Lower leg skin (tissue), 4 donors: ENCODE measurements around the gene BSDC1. TPM values are rescaled to one million over a fixed set of nuclear protein-coding genes. Genes with fewer than 3 reads are reported as not detected.

Experiments used
- DNase-seq, 2 donors: peaks; one replicate each; pipeline ENCODE4 v3.0.0-alpha.2; 2019; ENCODE audit warnings: low spot score in 2 of 2
- H3K4me3 ChIP-seq: fragments of 200-600 bp; sonication (generic); 2 replicates; pipeline ENCODE4 v1.5.1; 2017; ENCODE audit warnings: mild to moderate bottlenecking, low read depth; ENCODE audit not compliant: poor library complexity, severe bottlenecking
- CTCF ChIP-seq, 3 donors: fragments of 450-650 bp; IDR thresholded peaks; one replicate each; pipeline ENCODE4 v1.5.1; 2016; ENCODE audit warnings: antibody characterized with exemption in 3 of 3, mild to moderate bottlenecking in 3 of 3, moderate library complexity in 2 of 3
- POLR2A ChIP-seq, 2 donors: fragments of 450-650 bp; IDR thresholded peaks; one replicate each; pipeline ENCODE4 v1.6.1; 2016 to 2017; ENCODE audit warnings: antibody characterized with exemption in 2 of 2, mild to moderate bottlenecking in 1 of 2, moderate library complexity in 1 of 2
- WGBS, 2 donors: methylation state at CpG; one replicate each; pipeline ENCODE4 v1.1.5; 2018; 5-methylcytosine and 5-hydroxymethylcytosine counted together
- intact Hi-C: fragments of 100-400 bp; cut with DNase I; formaldehyde crosslinking; loops from one replicate; pipeline ENCODE4 v1.15.0; 2023; ENCODE audit warnings: low total_unique reads
- total RNA-seq, 4 donors: library from RNA; depleted of rRNA; stranded (reverse); fragments of >200 nt; gene quantifications; one replicate each; pipeline ENCODE4 v1.1.0, GENCODE V29; 2016

BSDC1 gene
- total RNA-seq, 4 donors from 2014 or later = 72.5 to 147 (median 105) TPM

- no peak for DNase-seq
- no peak overlapping the region for H3K4me3 ChIP-seq
- 87 to 89% methylated on average over 11 of the region's 11 CpGs for WGBS, 2 donors
- TF ChIP-seq POLR2A (IDR thresholded peaks at IDR 0.05) (no peak), CTCF (IDR thresholded peaks at IDR 0.05) (no peak)
- intact Hi-C loops = no loop called here
These were observed 18.0 kb downstream of the BSDC1 start for GRCh38 chr1:32376199-32376598.

DNA sequence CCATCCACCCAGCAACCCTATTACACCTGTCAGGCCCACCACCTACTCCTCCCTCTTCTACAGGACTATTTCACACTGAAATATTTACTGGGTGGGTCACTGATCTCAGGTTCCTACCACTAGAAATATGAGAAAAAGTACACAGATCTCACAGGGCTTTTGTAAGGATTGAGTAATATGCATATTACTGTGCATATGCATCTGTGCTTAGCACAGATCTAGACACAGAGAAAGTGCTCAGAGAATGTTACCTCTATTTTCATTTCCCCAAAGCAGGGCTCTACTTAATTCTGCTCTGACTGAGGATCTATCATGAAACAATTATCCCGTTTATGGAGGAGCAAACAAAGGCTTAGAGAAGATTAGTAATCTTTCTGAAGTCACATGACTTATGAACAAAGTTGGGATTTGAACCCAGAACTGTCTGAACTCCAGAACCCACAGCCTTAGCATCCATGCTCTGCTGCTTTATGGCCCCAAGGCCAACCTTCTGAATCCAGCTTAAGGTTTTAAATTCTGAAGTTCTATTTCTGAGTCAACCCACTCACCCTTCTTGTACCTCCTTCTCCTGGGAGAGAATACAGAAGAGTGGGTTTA lies 20.1 kb downstream of the BSDC1 start:
- TF ChIP-seq CTCF (IDR thresholded peaks at IDR 0.05) (no peak), POLR2A (IDR thresholded peaks at IDR 0.05) (no peak)
- DNase-seq = no peak
- WGBS, 2 donors = 63 to 81% methylated on average over 1 of the region's 1 CpG
- intact Hi-C loops = no loop called here
- H3K4me3 ChIP-seq = no peak overlapping the region

GRCh38 chr1:32372149-32372756 lies 22.0 kb downstream of the BSDC1 start:
- DNase-seq = no peak
- H3K4me3 ChIP-seq = no peak overlapping the region
- intact Hi-C loops = no loop called here
- 86 to 91% methylated on average over 5 of the region's 5 CpGs for WGBS, 2 donors
- TF ChIP-seq CTCF (IDR thresholded peaks at IDR 0.05) = no peak
- TF ChIP-seq POLR2A (IDR thresholded peaks at IDR 0.05) = no peak

- 94 to 96% methylated on average over 7 of the region's 7 CpGs for WGBS, 2 donors
- no peak overlapping the region for H3K4me3 ChIP-seq
- no peak for DNase-seq
- intact Hi-C loops = no loop called here
- TF ChIP-seq CTCF (IDR thresholded peaks at IDR 0.05) (no peak), POLR2A (IDR thresholded peaks at IDR 0.05) (no peak)
These were observed 26.2 kb downstream of the BSDC1 start for GRCh38 chr1:32367912-32368635.

DNA sequence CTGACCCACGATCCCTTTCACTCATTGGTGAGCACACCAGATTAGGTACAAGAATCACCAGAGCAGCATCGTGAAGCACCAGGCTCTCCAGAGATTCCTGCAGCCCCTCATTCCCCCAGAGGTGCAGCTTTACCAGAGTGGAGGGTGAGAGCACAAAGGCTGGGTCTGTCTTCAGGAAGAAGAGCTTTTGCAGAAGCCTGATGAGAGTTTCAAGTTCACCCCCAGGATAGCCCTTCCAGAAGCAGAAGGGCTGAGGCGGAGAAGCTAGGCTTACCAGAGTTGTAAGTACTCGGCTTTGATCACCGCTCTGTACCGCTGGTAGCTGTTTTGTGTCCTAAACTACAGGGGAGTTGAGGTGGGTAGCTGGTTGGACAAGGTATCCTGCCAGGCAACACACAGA lies 28.8 kb downstream of the BSDC1 start:
- H3K4me3 ChIP-seq = no peak overlapping the region
- TF ChIP-seq CTCF (IDR thresholded peaks at IDR 0.05) (no peak), POLR2A (IDR thresholded peaks at IDR 0.05) (no peak)
- 87% methylated on average over 6 of the region's 6 CpGs for WGBS, 2 donors
- no peak for DNase-seq
- intact Hi-C loops = no loop called here
